PC-3 (cell line): ENCODE results near the gene NDUFAF8. TPM values are rescaled to one million over a fixed set of nuclear protein-coding genes. Genes with fewer than 3 reads are reported as not detected.
A peak's percentile ranks its signal among the peaks of the same experiment; 100 is the strongest.

Source experiments
- ATAC-seq: fragments of 200-7000 bp; cut with Tn5 transposase; 2 replicates; pipeline ENCODE4 v1.9.1; 2020; ENCODE audit warnings: mild to moderate bottlenecking, moderate library complexity
- BruUV-seq: library from RNA; stranded (reverse); fragments of 400-500 nt; replicated peaks from 2 replicates; lab custom pipeline; 2021; lab: Mats Ljungman, UMichigan
- CTCF ChIA-PET: fragments of 300-600 bp; sonication (Branson Sonifier 250); formaldehyde crosslinking; loops from one replicate; lab custom pipeline; 2022; ENCODE audit warnings: antibody characterized with exemption; lab: Charles Lee
- POLR2A ChIA-PET: fragments of 300-600 bp; sonication (Branson Sonifier 250); formaldehyde crosslinking; loops from one replicate; lab custom pipeline; 2022; ENCODE audit warnings: antibody characterized with exemption; ENCODE audit not compliant: unreplicated experiment; lab: Charles Lee
- DNase-seq: peaks from one replicate; pipeline ENCODE4 v3.0.0-alpha.2; 2015
- H2AFZ ChIP-seq: fragments of 300-600 bp; sonication (generic); 2 replicates; pipeline ENCODE4 v1.6.0; 2016; ENCODE audit warnings: antibody characterized with exemption, low read length
- H3F3A ChIP-seq: fragments of 300-600 bp; sonication (generic); one replicate; pipeline ENCODE4 v1.6.0; 2017; ENCODE audit warnings: antibody characterized with exemption, low read length, control low read depth, mild to moderate bottlenecking; ENCODE audit not compliant: unreplicated experiment
- H3K27ac ChIP-seq: fragments of 300-600 bp; sonication (generic); 2 replicates; pipeline ENCODE4 v1.5.1; 2016; ENCODE audit warnings: mild to moderate bottlenecking, low read length
- H3K27me3 ChIP-seq: fragments of 300-600 bp; sonication (generic); 2 replicates; pipeline ENCODE4 v1.6.1; 2016; ENCODE audit warnings: low read length, mixed read lengths
- H3K36me3 ChIP-seq: fragments of 300-600 bp; sonication (generic); 2 replicates; pipeline ENCODE4 v1.6.1; 2016; ENCODE audit warnings: low read depth, mixed run types, low read length, mixed read lengths
- H3K4me1 ChIP-seq: fragments of 300-600 bp; sonication (generic); 2 replicates; pipeline ENCODE4 v1.5.1; 2016; ENCODE audit warnings: low read length; ENCODE audit not compliant: insufficient read depth
- H3K4me2 ChIP-seq: fragments of 300-600 bp; sonication (generic); 2 replicates; pipeline ENCODE4 v1.6.0; 2016; ENCODE audit warnings: low read length
- H3K4me3 ChIP-seq: fragments of 300-600 bp; sonication (generic); 2 replicates; pipeline ENCODE4 v1.5.1; 2016; ENCODE audit warnings: mild to moderate bottlenecking, low read length, mixed read lengths
- H3K79me2 ChIP-seq: fragments of 300-600 bp; sonication (generic); 2 replicates; pipeline ENCODE4 v1.6.1; 2017; ENCODE audit warnings: low read length, mixed read lengths
- H3K9ac ChIP-seq: fragments of 300-600 bp; sonication (generic); 2 replicates; pipeline ENCODE4 v1.6.0; 2016; ENCODE audit warnings: mild to moderate bottlenecking, low read length
- H3K9me2 ChIP-seq: fragments of 300-600 bp; sonication (generic); replicated peaks from 2 replicates; pipeline ENCODE4 v1.6.1; 2016; ENCODE audit warnings: mixed run types, low read length, mixed read lengths
- H3K9me3 ChIP-seq: fragments of 300-600 bp; sonication (generic); 2 replicates; pipeline ENCODE4 v1.6.1; 2016; ENCODE audit warnings: low read length, mixed read lengths
- H4K20me1 ChIP-seq: fragments of 300-600 bp; sonication (generic); 2 replicates; pipeline ENCODE4 v1.6.1; 2016; ENCODE audit warnings: low read length, mixed read lengths
- CTCF ChIP-seq: fragments of 300-600 bp; sonication (generic); conservative IDR thresholded peaks from 2 replicates; pipeline ENCODE4 v1.5.1; 2017; ENCODE audit warnings: antibody characterized with exemption, low read depth, mild to moderate bottlenecking, low read length
- EZH2 ChIP-seq: fragments of 300-600 bp; sonication (generic); IDR thresholded peaks from one replicate; pipeline ENCODE4 v1.6.1; 2017; ENCODE audit warnings: antibody characterized with exemption, mild to moderate bottlenecking, low read length; ENCODE audit not compliant: unreplicated experiment
- EZH2phosphoT487 ChIP-seq: fragments of 300-600 bp; sonication (generic); IDR thresholded peaks from 2 replicates; pipeline ENCODE4 v1.6.1; 2018; ENCODE audit warnings: mild to moderate bottlenecking, antibody characterized with exemption, low read length, borderline replicate concordance
- intact Hi-C: fragments of 100-400 bp; cut with micrococcal nuclease; formaldehyde crosslinking; loops from 2 replicates; pipeline ENCODE4 v1.9.0; 2023
- total RNA-seq: library from RNA; depleted of rRNA; stranded (reverse); fragments of >200 nt; gene quantifications from 2 replicates; pipeline ENCODE4 v1.2.3, GENCODE V29; 2014

NDUFAF8 gene
- total RNA-seq, 1 experiment from 2014 or later: 125 TPM

GRCh38 chr17:81245665-81246342 lies 6.7 kb downstream of the NDUFAF8 start:
- Histone ChIP-seq H3K9me3 (no peaks in the 10 kb centered on the region), H3K27ac (no peak overlapping the region), H3K27me3 (no peaks in the 10 kb centered on the region), H3K4me1 (peaks cover 2% of the 10 kb centered on the region; the same call in 1 of the 2 replicates), H3K36me3 (no peaks in the 10 kb centered on the region; the same call in none of the 2 replicates), H3K9me2 (no peaks in the 10 kb centered on the region), H2AFZ (no peak overlapping the region), H4K20me1 (no peaks in the 10 kb centered on the region), H3F3A (no peaks in the 10 kb centered on the region), H3K79me2 (peaks cover 13% of the 10 kb centered on the region), H3K9ac (no peak overlapping the region), H3K4me3 (no peak overlapping the region), H3K4me2 (no peak overlapping the region)
- ATAC-seq (no peak), DNase-seq (no peak)
- intact Hi-C loops: no loop called here
- ChIA-PET POLR2A (no interaction called here), CTCF (no interaction called here)
- TF ChIP-seq EZH2 (no peak), EZH2phosphoT487 (no peak), CTCF (no peak)
- BruUV-seq: no TSS peak

- POLR2A ChIA-PET: no interaction called here
- no TSS peak for BruUV-seq
- intact Hi-C loops: no loop called here
- no peak for ATAC-seq
- H3F3A ChIP-seq: no peaks in the 10 kb centered on the region
- no peak overlapping the region for H3K4me3 ChIP-seq
- no peaks in the 10 kb centered on the region for H3K9me2 ChIP-seq
- no peaks in the 10 kb centered on the region; the same call in none of the 2 replicates for H3K36me3 ChIP-seq
- H2AFZ ChIP-seq: no peak overlapping the region
- DNase-seq: no peak
- H3K4me1 ChIP-seq: no peaks in the 10 kb centered on the region
- CTCF ChIA-PET: no interaction called here
- no peaks in the 10 kb centered on the region for H3K27me3 ChIP-seq
- no peak overlapping the region for H3K27ac ChIP-seq
- H3K79me2 ChIP-seq: peaks cover 8% of the 10 kb centered on the region; the same call in 1 of the 2 replicates
- TF ChIP-seq CTCF (no peak), EZH2 (no peak), EZH2phosphoT487 (no peak)
- no peaks in the 10 kb centered on the region for H4K20me1 ChIP-seq
- no peak overlapping the region for H3K9ac ChIP-seq
- H3K4me2 ChIP-seq: no peak overlapping the region
- no peaks in the 10 kb centered on the region for H3K9me3 ChIP-seq
Measured at GRCh38 chr17:81246343-81246670, 7.2 kb downstream of the NDUFAF8 start.

- no peak for TF ChIP-seq EZH2phosphoT487
- no peak for TF ChIP-seq CTCF
- TF ChIP-seq EZH2: no peak
- Histone ChIP-seq H3K79me2 (0 out of 2 replicates have a peak, but pooled peaks cover 2% of the 10 kb centered on the region), H3K4me3 (no peak overlapping the region), H3K4me2 (no peak overlapping the region), H3K9me2 (no peaks in the 10 kb centered on the region), H2AFZ (no peak overlapping the region), H4K20me1 (no peaks in the 10 kb centered on the region), H3F3A (no peaks in the 10 kb centered on the region), H3K4me1 (no peaks in the 10 kb centered on the region), H3K36me3 (no peaks in the 10 kb centered on the region; the same call in none of the 2 replicates), H3K27me3 (no peaks in the 10 kb centered on the region), H3K9me3 (no peaks in the 10 kb centered on the region), H3K9ac (no peak overlapping the region), H3K27ac (no peak overlapping the region)
- DNase-seq: no peak
- intact Hi-C loops: no loop called here
- ATAC-seq: no peak
- POLR2A ChIA-PET: no interaction called here
- BruUV-seq: TSS peak; percentile 10
- CTCF ChIA-PET: no interaction called here
Measured at GRCh38 chr17:81246679-81247338, 7.7 kb downstream of the NDUFAF8 start.
